Muscle of leg (tissue), 11 donors: Measurements from ENCODE around the gene CD300LF. TPM values are rescaled to one million over a fixed set of nuclear protein-coding genes. Genes with fewer than 3 reads are reported as not detected.

ENCODE experiments used
- DNase-seq: peaks from one replicate; pipeline ENCODE4 v3.0.0; 2013
- H3K27ac ChIP-seq: one replicate; pipeline ENCODE4 v1.5.1; 2013; ENCODE audit warnings: mild to moderate bottlenecking, low read length, control low read depth
- H3K27me3 ChIP-seq: one replicate; pipeline ENCODE4 v1.6.1; 2013; ENCODE audit warnings: low read length; ENCODE audit not compliant: control insufficient read depth, insufficient read depth
- H3K36me3 ChIP-seq: one replicate; pipeline ENCODE4 v1.6.1; 2013; ENCODE audit warnings: low read length; ENCODE audit not compliant: control insufficient read depth, insufficient read depth
- H3K4me1 ChIP-seq: one replicate; pipeline ENCODE4 v1.6.1; 2013; ENCODE audit warnings: low read length; ENCODE audit not compliant: control insufficient read depth, insufficient read depth
- H3K4me3 ChIP-seq: one replicate; pipeline ENCODE4 v1.5.1; 2013; ENCODE audit warnings: low read length, control low read depth
- H3K9me3 ChIP-seq: replicated peaks from 2 replicates; pipeline ENCODE4 v1.6.1; 2013; ENCODE audit warnings: low read depth, low read length; ENCODE audit not compliant: control insufficient read depth
- WGBS: methylation state at CpG from one replicate; pipeline ENCODE4 v1.1.5; 2013; ENCODE audit warnings: missing lambda C conversion rate; ENCODE audit not compliant: insufficient coverage; 5-methylcytosine and 5-hydroxymethylcytosine counted together
- polyA plus RNA-seq, 8 donors: library from polyadenylated mRNA; unstranded; fragments of 120-200 nt; gene quantifications; one replicate each; pipeline versions ENCODE4 v1.2.1 to v1.2.3, GENCODE V29; 2013; ENCODE audit warnings: inconsistent platforms in 1 of 8, low replicate concordance in 1 of 8; ENCODE audit not compliant: insufficient read length in 8 of 8, insufficient read depth in 1 of 8
- total RNA-seq: library from RNA; stranded (reverse); fragments of 120-200 nt; gene quantifications from one replicate; pipeline ENCODE4 v1.2.4, GENCODE V29; 2013

The CD300LF gene
- total and polyA plus RNA-seq, 9 donors: 0.21 to 0.65 (median 0.45) TPM

DNA sequence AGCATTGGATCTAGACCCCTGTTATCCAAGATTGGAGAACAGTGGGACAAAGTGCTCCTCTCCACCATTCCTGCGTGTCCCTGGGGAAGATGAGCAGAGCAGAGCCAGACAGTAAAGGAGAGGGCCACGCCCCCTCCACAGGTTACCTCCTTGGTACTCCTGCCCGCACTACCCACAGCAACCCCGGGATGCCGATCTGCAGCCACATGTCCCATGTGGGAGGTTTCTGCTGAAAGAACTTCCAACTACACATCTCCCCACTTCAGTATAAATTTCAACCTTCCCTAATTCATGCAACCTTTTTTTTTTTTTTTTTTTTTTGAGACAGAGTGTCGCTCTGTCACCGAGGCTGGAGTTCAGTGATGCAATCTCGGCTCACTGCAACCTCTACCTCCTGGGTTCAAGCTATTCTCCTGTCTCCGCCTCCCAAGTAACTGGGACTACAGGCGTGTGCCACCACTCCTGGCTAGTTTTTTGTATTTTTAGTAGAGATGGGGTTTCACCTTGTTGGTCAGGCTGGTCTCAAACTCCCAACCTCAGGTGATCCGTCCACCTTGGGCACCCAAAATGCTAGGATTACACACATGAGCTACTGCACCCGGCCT, 26.6 kb upstream of the CD300LF start:
- no peaks in the 10 kb centered on the region for H3K9me3 ChIP-seq
- no peak for DNase-seq
- 90% methylated on average over 3 of the region's 12 CpGs for WGBS
- H3K4me1 ChIP-seq: peaks cover 37% of the 10 kb centered on the region
- H3K4me3 ChIP-seq: no peak overlapping the region
- no peaks in the 10 kb centered on the region for H3K36me3 ChIP-seq
- no peak overlapping the region for H3K27ac ChIP-seq
- peaks cover 52% of the 10 kb centered on the region for H3K27me3 ChIP-seq

DNA sequence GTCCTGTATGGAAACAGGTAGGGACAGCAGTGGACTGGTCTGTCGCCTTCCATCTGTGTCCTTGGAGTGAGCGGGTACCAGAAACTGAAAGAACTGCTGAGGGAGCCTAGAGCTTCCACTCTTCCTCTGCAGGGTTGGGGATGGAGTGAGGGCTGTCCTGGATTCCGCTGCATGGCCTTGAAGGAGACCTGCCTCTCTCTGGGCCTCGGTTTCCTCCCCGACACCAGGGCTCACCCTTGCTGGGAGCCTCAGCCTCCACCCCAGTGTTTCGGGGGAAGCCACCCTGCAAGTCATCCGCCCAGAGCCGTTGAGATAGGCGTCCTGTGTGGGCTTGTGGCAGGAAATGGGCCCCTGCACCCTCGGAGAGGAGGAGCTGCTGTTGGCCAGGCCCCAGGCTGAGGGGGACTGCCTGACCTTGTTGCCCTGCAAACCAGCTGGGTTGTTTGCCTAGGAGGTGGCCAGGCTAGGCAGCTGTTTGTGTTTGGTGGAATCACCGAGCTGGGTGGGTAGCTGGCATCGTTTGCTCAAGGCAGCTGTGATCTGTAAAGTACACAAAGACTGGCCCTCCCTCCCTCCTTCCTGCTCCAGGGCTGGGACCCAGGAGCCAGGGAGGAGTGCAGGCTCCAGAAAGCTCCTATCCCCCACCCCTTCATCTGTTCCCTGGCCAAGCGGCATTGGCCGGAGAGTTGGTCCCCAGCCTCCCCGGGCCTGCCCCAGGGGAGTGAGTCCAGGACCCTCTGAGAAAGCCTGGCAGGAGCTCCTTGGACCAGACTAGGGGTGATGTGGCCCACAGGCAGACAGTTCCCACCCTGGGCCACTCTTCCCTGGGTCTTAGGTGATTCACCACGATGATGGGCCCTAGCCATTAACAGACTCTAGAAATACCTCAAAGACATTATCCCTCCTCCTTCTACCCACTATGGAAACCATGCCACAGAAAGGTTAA, 25.6 kb upstream of the CD300LF start:
- H3K4me3 ChIP-seq: no peak overlapping the region
- no peak overlapping the region for H3K27ac ChIP-seq
- H3K27me3 ChIP-seq: peaks cover 55% of the 10 kb centered on the region
- peak; percentile 78 for DNase-seq
- no peaks in the 10 kb centered on the region for H3K36me3 ChIP-seq
- peaks cover 37% of the 10 kb centered on the region for H3K4me1 ChIP-seq
- 29% methylated on average over 8 of the region's 16 CpGs for WGBS
- H3K9me3 ChIP-seq: no peaks in the 10 kb centered on the region

DNA sequence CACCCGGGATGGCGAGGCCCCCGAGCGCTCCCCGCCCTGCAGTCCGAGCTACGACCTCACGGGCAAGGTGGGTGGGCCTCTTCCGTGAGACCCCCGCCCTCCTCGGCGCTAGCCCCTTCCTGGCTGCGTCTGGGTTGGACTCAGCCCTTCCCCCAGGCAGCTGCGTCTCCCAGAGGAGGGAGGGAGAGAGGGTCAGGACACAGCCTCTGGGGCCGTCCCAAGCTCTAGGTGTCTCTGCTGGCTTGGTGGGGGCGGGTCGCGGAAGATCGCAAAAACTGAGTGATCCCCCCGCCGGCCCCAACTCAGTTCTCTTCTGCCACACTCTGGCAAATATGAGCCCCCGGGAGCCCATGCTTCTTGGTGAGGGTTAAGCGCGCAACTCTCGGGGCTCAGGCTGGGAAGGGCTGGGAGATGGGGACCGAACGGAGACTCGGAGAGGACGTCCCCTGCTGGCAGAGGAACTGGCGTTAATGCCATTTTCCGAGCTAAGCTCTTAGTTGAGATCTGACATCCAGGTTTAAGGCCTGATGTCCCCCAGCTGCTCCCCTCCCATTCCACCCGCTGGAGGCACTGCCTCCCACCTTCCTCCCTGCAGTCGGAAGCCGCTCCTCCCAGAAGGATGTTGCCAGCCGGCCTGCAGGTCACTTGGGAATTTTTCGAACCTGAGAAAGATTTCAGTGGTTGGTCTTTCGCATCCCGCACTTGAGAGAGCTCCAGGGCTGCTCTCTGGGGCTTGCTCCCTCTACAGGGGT, 24.8 kb upstream of the CD300LF start:
- no peaks in the 10 kb centered on the region for H3K9me3 ChIP-seq
- WGBS: 3% methylated on average over 35 of the region's 38 CpGs
- no peaks in the 10 kb centered on the region for H3K36me3 ChIP-seq
- peaks cover 56% of the 10 kb centered on the region for H3K27me3 ChIP-seq
- no peak overlapping the region for H3K27ac ChIP-seq
- peak overlapping the region; percentile 18 for H3K4me3 ChIP-seq
- DNase-seq: no peak
- peaks cover 33% of the 10 kb centered on the region for H3K4me1 ChIP-seq

DNA sequence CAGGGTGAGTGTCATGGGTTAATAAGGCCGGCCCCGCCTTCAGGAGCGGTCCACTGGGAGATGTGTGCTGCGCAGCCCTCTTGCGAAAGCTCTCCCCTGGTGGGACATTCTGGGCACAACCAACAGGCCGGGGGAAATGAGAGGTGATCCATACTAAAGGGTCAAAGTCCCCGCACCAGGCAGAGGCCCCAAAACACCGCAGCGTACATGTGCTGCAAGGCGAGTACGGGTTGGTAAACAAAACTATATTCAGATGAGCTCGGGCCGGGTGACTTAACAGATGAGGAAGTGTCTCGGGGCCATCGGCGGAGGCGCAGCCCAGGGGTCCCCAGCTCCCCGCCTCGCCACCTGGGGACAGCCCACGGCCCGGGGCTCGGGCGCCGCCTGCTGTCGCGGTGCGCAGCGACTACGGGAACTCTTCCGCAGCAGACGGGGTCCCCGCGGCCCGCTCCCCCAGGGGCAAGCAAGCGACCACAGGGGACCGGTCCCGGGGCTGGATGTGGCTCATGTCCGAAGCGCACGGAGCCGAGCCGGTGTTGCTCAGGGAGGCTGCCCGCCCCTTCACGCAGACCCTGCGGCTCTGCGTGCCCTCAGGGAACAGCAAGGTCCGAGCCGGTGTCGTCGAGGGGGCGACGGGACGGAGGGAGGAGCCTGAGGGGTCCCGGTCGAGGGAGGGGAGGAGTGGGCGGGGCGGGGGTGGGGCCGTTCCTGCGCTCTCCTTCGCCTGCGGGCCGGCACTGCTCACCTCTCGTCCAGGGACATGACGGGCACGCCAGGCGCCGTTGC, 24.0 kb upstream of the CD300LF start, which contains the start of gene RAB37:
Gene RAB37, plus strand, starts transcription at position 744 of the 786 bp plus-strand sequence. Its CDS starts 17 bp downstream, at position 761.
- WGBS: under 1% methylated on average over 66 of the region's 67 CpGs
- Histone ChIP-seq H3K4me1 (peaks cover 33% of the 10 kb centered on the region), H3K36me3 (no peaks in the 10 kb centered on the region), H3K27me3 (peaks cover 54% of the 10 kb centered on the region), H3K4me3 (peak within 1 kb of the TSS; percentile 18), H3K9me3 (no peaks in the 10 kb centered on the region), H3K27ac (no peak within 1 kb of the TSS)
- no peak for DNase-seq

DNA sequence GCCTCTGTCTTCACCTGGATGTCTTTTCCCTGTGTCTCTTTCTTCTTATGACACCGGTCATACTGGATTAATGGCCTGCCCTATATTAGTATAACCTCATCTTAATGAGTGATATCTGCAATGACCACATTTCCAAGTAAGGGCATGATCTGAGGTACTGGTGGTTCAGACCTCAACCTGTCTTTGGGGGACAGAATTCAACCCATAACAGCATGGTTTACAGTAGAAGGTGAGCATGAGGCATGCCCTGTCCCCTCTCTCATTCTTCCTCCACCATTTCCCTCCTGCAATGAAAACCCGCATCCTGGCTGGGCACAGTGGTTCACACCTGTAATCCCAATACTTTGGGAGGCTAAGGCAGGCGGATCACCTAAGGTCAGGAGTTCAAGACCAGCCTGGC, 21.5 kb upstream of the CD300LF start:
- Histone ChIP-seq H3K27ac (no peak overlapping the region), H3K4me1 (peaks cover 30% of the 10 kb centered on the region), H3K36me3 (no peaks in the 10 kb centered on the region), H3K4me3 (no peak overlapping the region), H3K9me3 (no peaks in the 10 kb centered on the region), H3K27me3 (peaks cover 54% of the 10 kb centered on the region)
- DNase-seq: no peak
- WGBS: 92% methylated on average over 2 of the region's 3 CpGs

DNA sequence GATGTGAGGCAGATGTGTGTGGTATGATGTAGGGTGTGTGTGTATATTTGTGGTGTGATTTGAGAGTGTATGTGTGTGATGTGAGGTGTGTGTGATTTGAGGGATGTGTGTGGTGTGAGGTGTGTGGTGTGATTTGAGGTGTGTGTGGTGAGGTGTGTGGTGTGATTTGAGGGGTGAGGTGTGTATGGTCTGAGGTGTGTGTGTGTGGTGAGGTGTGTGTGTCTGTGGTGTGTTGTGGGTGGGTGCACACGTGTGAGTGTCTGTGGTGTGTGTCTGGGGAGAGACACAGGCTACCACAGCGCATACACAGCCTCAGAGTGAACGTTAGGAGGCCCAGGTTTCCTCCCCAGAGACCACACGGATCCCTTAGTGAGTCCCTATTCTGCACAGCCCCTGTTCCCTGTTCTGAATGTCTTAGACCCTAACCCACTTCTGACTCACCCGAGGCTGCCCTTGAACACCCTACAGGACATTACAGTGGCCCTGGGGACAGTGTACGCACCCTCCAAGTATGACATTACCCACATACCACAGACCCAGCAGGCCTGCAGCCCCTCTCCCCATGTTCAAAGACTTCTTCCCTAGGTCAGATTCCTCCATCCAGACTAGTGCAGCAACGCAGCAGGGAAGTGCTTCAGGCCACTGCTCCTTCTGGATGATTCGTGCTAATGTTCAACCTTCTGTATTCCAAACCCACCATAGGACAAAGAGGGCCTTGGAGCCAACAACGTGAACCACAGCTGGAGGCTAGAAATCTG, 20.8 kb upstream of the CD300LF start:
- Histone ChIP-seq H3K36me3 (no peaks in the 10 kb centered on the region), H3K27ac (no peak overlapping the region), H3K4me1 (peaks cover 23% of the 10 kb centered on the region), H3K27me3 (peaks cover 46% of the 10 kb centered on the region), H3K9me3 (no peaks in the 10 kb centered on the region), H3K4me3 (no peak overlapping the region)
- no peak for DNase-seq
- WGBS: 56% methylated on average over 8 of the region's 9 CpGs

DNA sequence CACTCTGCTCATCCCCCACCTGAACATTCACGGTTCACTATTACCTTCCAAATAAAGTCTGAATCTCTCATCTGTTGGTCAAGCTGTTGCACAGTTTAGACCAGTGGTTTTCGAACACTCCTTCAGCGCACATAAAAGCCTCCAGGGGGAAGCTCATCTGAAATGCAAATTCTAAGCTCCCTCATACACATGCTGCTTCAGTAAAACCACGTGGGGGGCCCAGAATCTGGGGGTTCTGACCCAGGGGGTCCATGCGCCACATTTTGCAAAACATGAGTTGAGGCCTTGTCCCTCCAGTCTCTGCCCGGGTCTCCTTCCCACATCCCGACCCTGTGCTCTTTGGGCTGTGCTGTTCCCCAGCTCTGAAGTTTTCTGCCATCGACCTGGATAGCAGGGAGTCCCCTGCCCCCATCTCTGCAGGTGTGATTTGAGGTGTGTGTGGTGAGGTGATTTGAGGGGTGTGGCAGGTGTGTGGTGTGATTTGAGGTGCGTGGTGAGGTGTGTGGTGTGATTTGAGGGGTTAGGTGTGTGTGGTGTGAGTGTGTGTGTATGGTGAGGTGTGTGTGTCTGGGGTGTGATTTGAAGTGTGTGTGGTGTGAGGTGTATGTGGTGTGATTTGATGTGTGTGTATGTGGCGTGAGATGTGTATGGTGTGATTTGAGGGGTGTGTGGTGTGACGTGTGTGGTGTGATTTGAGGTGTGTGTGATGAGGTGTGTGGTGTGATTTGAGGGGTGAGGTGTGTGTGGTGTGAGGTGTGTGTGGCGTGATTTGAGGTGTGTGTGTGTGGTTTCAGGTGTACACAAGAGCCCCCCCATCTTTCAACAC, 19.5 kb upstream of the CD300LF start:
- Histone ChIP-seq H3K27me3 (peaks cover 34% of the 10 kb centered on the region), H3K4me1 (peaks cover 10% of the 10 kb centered on the region), H3K36me3 (no peaks in the 10 kb centered on the region), H3K4me3 (no peak overlapping the region), H3K9me3 (no peaks in the 10 kb centered on the region), H3K27ac (no peak overlapping the region)
- WGBS: 66% methylated on average over 12 of the region's 12 CpGs
- DNase-seq: no peak

DNA sequence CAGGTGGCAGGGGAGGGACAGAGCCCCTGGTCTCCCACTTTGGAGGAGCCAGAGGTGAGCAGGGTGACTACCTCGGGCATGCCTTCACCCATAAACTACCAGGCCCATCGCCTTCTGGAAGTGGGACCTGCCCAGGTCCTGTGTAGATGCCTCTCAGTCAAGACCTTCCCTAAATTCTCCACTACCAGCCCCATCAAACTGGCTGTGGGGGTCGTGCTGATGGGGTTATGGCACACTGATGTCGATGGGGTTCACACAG, 18.6 kb upstream of the CD300LF start:
- peaks cover 1% of the 10 kb centered on the region for H3K4me1 ChIP-seq
- 82% methylated on average over 2 of the region's 4 CpGs for WGBS
- DNase-seq: no peak
- H3K9me3 ChIP-seq: no peaks in the 10 kb centered on the region
- no peaks in the 10 kb centered on the region for H3K36me3 ChIP-seq
- H3K27ac ChIP-seq: no peak overlapping the region
- no peak overlapping the region for H3K4me3 ChIP-seq
- H3K27me3 ChIP-seq: peaks cover 24% of the 10 kb centered on the region
